ENCODE results near the gene SMAD6.
"Not testable (repeated sequence)": the region's sequence is repeated elsewhere in the genome, so short reads cannot be mapped to it uniquely, and the experiment has no call there.

The SMAD6 gene

DNA sequence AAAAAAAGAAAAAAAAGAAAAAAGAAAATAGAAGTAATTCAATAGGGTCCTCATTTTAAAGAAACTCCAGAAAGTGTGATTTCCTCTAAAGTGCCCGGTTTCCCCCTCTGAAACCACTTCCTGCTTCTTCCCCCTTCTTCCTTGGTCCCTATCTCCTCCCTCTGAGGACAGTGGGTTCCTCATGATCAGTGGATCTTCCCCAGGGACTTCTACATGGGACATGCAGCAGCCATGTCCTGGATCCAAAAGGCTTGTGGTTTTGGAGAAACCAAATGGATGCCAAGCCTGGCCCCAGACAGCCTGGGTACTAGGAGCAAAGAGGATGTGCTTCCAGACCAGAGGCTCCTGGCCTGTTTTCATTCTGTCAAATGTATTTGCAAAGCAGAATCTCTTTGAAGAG is 26.6 kb upstream of the SMAD6 start:
- no peak for DNase-seq (ENCODE audit: low read depth)

GRCh38 chr15:66677336-66677735 is 24.7 kb upstream of the SMAD6 start:
- DNase-seq (ENCODE audit: low read depth): no peak

- DNase-seq (ENCODE audit: low read depth): no peak
Observed at GRCh38 chr15:66679061-66679656, 22.9 kb upstream of the SMAD6 start.

DNA sequence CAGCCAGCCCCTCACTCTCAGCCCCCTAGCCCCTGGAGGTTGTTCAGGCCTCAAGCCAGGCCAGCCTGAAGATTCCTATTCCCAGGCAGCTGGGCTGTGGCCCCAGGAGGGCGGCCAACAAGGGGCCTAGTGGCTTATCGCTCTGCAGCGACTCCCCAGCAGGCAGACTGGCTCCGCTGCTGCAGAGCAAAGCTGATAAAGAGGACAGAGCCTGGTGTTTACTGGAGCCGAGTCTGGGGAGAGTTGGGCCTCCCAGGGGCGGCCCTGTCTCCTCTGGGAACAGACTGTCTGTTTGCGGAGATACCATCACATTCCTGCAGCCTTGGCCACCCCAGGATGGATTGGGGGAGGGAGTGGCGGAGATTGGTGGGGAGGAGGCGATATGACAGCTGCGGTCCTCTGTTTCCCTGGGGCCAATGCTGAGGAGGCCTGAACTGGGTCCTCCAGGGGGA is 22.4 kb upstream of the SMAD6 start:
- no peak for DNase-seq (ENCODE audit: low read depth)

- DNase-seq (ENCODE audit: low read depth): no peak
Observed at GRCh38 chr15:66680502-66680901, 21.5 kb upstream of the SMAD6 start.

GRCh38 chr15:66681395-66681794 is 20.6 kb upstream of the SMAD6 start:
- no peak for DNase-seq (ENCODE audit: low read depth)

- DNase-seq (ENCODE audit: low read depth): no peak
Observed at GRCh38 chr15:66682246-66682645, 19.8 kb upstream of the SMAD6 start.

DNA sequence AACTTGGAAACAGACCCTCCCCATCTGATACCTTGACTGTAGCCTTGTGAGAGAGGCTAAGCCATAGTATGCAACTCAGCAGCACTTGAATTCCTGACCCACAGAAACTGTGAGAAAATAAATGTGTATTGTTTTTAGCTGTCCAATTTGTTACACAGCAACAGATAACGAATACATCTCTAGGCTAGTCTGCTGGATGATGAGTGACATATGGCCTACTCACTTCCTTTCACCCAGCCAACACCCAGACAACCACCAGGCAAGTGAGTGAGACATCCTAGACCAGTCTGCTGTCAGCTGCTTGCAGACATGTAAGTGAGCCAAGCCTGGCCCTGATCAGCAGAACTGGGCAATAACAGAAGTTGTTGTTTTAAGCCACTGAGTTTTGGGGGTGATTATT is 19.2 kb upstream of the SMAD6 start:
- no peak for DNase-seq (ENCODE audit: low read depth)

- no peak for DNase-seq (ENCODE audit: low read depth)
Observed at GRCh38 chr15:66684136-66684681, 17.8 kb upstream of the SMAD6 start.

GRCh38 chr15:66685638-66686150 is 16.3 kb upstream of the SMAD6 start:
- no peak for DNase-seq (ENCODE audit: low read depth)

DNA sequence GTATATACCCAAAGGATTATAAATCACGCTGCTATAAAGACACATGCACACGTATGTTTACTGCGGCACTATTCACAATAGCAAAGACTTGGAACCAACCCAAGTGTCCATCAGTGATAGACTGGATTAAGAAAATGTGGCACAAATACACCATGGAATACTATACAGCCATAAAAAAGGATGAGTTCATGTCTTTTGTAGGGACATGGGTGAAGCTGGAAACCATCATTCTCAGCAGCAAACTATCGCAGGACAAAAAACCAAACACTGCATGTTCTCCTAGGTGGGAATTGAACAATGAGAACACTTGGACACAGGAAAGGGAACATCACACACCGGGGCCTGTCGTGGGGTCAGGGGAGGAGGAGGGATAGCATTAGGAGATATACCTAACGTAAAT is 11.1 kb upstream of the SMAD6 start:
- DNase-seq (ENCODE audit: low read depth): not testable (repeated sequence)

GRCh38 chr15:66691727-66692126 is 10.3 kb upstream of the SMAD6 start:
- DNase-seq (ENCODE audit: low read depth): no peak

- DNase-seq (ENCODE audit: low read depth): no peak
Observed at GRCh38 chr15:66692391-66692790, 9.6 kb upstream of the SMAD6 start.

- DNase-seq (ENCODE audit: low read depth): no peak
Observed at GRCh38 chr15:66692808-66693596, 9.0 kb upstream of the SMAD6 start.

DNA sequence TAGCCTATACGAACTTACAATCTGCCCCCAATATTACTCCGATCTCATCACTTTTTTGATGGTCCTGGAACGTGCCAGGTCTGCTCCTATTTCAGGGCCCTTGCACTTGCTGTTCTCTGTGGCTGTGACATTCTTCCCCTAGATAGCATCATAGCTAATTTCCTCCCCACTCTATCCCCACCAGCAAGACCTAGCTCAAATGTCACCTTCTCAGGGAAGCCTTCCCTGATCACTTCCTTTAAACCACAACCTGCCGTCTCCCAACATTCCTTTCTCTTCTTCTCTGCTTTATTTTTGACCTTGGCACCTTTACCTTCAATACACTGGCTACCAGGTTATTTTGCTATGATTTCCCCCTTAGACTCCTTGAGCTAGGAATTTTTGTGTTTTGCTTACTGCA is 5.3 kb upstream of the SMAD6 start:
- DNase-seq (ENCODE audit: low read depth): no peak

- no peak for DNase-seq (ENCODE audit: low read depth)
Observed at GRCh38 chr15:66698318-66698961, 3.6 kb upstream of the SMAD6 start.

GRCh38 chr15:66698971-66699370 is 3.1 kb upstream of the SMAD6 start:
- no peak for DNase-seq (ENCODE audit: low read depth)

GRCh38 chr15:66700412-66700801 is 1.6 kb upstream of the SMAD6 start:
- no peak for DNase-seq (ENCODE audit: low read depth)

GRCh38 chr15:66700802-66701421 is 1.1 kb upstream of the SMAD6 start:
- DNase-seq (ENCODE audit: low read depth): peak; percentile 90

- peak; percentile 33 for DNase-seq (ENCODE audit: low read depth)
Observed at GRCh38 chr15:66701422-66702034, 508 bp upstream of the SMAD6 start.

GRCh38 chr15:66702787-66703539 is 927 bp downstream of the SMAD6 start:
- no peak for DNase-seq (ENCODE audit: low read depth)

All from activated T-cell treated with anti-CD3 and anti-CD28 coated beads for 48 hours (primary cell).